ENCODE measurements around the gene TAP2. TPM values are rescaled to one million over a fixed set of nuclear protein-coding genes. Genes with fewer than 3 reads are reported as not detected.
A peak's percentile ranks its signal among the peaks of the same experiment; 100 is the strongest.

TAP2 gene
- total and polyA plus RNA-seq, 2 of the 13 experiments (the other 11 are each of a cell fraction or from before 2014, with no cell fraction given), result 10.3 to 17.6 TPM

DNA sequence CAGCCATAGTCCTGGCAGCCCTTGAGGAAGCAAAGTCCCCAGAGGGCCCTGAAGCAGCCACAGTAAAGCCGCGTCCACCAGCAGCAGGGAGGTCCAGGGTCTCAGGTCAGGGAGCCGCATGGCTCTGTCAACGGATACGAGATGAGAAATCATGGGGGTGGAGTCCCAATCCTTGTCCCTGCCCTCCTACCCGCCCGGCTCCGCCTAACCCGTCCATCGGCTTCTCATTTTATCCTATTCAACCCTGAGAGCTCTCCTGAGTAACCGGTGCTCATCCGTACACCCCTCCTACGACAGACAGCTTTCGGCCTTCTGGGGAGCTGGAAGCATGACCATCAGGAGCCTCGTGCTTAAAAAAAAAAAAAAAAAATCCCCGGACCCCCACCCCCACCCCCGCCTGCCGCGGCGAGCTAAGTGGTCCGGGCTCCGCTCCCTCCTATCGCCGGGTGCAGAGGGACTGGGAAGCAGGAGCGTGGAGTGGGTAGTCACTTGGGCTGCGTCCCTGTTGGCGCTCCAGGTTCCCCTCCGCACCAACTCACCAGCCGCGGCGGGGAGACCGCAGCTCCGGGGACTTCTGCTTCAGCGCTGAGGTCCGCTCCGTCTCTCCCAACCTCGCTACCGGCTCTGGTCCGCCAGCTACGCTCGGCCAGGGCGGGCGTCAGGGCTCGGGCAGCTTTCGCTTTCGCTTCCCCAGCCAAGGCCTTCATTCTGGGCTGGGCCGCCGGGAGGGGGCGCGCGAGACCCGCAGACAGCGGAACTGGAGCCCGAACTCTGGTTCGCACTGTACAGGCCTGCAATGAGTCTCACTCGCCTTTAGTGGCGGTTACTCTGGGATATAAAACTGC, at the start of gene TAP2 (continued):
- TF ChIP-seq ZNF142 (CRISPR knock-in tag; IDR thresholded peaks at IDR 0.05) (peak; percentile 45; the same call in 1 of the 2 replicates), SSRP1 (CRISPR knock-in tag; IDR thresholded peaks at IDR 0.05) (no peak), THAP7 (CRISPR knock-in tag; IDR thresholded peaks at IDR 0.05) (no peak), ZNF784 (CRISPR knock-in tag; IDR thresholded peaks at IDR 0.05; ENCODE audit: borderline replicate concordance) (peak; percentile 31; the same call in 1 of the 2 replicates), ZNF746 (CRISPR knock-in tag; IDR thresholded peaks at IDR 0.05) (peak; percentile 24; the same call in 1 of the 2 replicates), ARHGAP35 (CRISPR knock-in tag; IDR thresholded peaks at IDR 0.05; ENCODE audit: borderline replicate concordance) (peak; percentile 73; the same call in 1 of the 2 replicates), ZNF781 (CRISPR knock-in tag; IDR thresholded peaks at IDR 0.05; ENCODE audit: borderline replicate concordance, not compliant biosample characterization) (no peak), NR2C2 (CRISPR knock-in tag; IDR thresholded peaks at IDR 0.05; ENCODE audit: borderline replicate concordance) (no peak; the same call in 1 of the 2 replicates), ZNF263 (CRISPR knock-in tag; IDR thresholded peaks at IDR 0.05) (peak; percentile 76)
- TF ChIP-seq, protein P1, sequence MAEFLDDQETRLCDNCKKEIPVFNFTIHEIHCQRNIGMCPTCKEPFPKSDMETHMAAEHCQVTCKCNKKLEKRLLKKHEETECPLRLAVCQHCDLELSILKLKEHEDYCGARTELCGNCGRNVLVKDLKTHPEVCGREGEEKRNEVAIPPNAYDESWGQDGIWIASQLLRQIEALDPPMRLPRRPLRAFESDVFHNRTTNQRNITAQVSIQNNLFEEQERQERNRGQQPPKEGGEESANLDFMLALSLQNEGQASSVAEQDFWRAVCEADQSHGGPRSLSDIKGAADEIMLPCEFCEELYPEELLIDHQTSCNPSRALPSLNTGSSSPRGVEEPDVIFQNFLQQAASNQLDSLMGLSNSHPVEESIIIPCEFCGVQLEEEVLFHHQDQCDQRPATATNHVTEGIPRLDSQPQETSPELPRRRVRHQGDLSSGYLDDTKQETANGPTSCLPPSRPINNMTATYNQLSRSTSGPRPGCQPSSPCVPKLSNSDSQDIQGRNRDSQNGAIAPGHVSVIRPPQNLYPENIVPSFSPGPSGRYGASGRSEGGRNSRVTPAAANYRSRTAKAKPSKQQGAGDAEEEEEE (CRISPR knock-in tag; IDR thresholded peaks at IDR 0.05; ENCODE audit: borderline replicate concordance), result no peak; the same call in 1 of the 2 replicates
- TF ChIP-seq, protein P2, sequence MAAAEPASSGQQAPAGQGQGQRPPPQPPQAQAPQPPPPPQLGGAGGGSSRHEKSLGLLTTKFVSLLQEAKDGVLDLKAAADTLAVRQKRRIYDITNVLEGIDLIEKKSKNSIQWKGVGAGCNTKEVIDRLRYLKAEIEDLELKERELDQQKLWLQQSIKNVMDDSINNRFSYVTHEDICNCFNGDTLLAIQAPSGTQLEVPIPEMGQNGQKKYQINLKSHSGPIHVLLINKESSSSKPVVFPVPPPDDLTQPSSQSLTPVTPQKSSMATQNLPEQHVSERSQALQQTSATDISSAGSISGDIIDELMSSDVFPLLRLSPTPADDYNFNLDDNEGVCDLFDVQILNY (CRISPR knock-in tag; conservative IDR thresholded peaks at IDR 0.05), result 0 out of 2 replicates have a peak, but pooled peaks have one; percentile 37
